Fibroblast of skin of scalp (primary cell): ENCODE data around the gene CA6.
A peak's percentile ranks its signal among the peaks of the same experiment; 100 is the strongest.
"Not testable (repeated sequence)": the region's sequence is repeated elsewhere in the genome, so short reads cannot be mapped to it uniquely, and the experiment has no call there.

Experiments
- DNase-seq: peaks from one replicate; pipeline ENCODE4 v3.0.0-alpha.2; 2013

CA6 gene

DNA sequence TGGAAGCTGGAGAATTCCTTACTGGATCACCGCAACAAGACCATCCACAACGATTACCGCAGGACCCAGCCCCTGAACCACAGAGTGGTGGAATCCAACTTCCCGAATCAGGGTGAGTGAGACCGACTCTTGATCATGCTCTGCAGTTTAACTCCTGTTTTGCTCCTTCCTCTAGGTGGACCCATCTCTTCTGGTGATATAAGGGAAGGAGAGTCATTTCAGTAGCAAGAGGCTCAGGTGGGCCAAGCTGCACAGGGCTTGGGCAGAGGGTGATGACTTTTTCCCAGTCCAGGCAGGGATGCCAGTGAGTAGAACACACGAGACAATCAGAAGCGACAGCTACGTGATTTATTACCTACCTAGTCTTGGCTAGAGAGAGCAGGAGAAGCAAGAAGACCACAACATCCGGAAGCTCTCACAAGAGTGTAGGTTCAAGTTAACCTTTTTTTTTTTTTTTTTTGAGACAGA, 25.2 kb downstream of the CA6 start:
- DNase-seq: no peak

DNA sequence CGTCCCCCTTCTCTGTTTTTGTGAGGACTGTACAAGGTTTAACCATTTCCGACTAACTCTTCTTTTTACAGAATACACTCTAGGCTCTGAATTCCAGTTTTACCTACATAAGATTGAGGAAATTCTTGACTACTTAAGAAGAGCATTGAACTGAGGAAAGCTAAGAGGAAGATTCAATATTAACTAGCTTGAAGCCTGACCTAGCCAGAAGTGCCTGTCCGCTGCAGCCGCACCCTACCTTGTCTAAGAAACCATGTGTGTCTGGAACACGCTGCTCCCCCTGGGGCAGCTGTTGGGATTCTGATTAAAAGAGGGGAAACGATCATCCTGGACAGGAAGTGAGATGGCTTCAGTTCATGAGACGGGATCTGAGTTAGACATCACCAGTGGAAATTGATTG, 28.9 kb downstream of the CA6 start:
- no peak for DNase-seq

DNA sequence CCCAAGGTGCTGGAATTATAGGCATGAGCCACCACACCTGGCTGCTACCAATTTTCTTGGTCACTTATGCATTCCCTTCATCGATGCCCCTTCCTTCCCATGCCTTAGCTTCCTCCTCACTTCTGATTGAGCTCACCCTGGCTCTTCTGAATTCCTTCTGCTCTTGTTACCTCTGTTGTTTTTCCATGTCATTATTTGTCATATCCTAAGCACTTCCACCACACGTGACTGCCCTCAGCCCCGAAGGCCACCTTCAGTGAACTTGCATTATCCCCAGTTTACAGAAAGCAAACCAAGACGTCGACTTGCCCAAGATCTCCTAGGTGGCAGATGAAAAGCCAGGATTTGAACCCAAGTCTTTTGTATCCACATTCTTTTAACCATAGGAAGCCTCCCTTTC, 30.7 kb downstream of the CA6 start:
- no peak for DNase-seq

- peak; percentile 30 for DNase-seq
Observed at GRCh38 chr1:8976896-8977450, 31.3 kb downstream of the CA6 start.

DNA sequence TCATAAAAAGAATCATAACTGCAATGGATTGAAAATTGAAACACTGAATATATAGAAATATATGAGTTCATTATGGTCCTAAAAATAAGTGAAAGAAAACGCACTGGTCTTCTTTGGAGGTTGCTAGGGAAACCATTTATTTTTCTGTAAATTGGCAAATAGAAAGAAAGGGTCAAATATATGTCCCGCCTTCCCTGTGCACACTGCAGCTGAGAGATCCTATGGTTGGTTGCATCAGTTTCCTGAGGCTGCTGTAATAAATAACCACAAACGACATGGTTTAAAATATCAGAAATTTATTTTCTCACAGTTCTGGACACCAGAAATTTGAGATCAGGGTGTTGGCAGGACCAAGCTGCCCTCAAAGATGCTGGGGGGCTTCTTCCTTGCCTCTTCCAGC, 35.0 kb downstream of the CA6 start:
- no peak for DNase-seq

- DNase-seq: no peak
Observed at GRCh38 chr1:8981169-8981568, 35.5 kb downstream of the CA6 start.

DNA sequence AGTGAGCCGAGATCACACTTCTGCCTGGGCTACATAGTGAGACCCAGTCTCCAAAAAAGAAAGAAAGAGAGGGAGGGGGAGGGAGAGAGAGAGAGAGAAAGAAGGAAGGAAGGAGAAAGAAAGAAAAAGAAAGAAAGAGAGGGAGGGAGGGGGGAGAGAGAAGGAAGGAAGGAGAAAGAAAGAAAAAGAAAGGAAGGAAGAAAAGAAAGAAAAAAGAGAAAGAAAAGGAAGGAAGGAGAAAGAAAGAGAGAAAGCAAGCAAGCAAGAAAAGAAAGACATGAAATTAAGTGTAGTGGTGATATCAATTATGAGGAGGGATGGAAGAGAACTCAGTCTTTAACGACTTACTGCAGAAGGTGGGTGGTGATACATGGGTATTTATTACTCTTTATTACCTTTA, 38.5 kb downstream of the CA6 start:
- DNase-seq: no peak

DNA sequence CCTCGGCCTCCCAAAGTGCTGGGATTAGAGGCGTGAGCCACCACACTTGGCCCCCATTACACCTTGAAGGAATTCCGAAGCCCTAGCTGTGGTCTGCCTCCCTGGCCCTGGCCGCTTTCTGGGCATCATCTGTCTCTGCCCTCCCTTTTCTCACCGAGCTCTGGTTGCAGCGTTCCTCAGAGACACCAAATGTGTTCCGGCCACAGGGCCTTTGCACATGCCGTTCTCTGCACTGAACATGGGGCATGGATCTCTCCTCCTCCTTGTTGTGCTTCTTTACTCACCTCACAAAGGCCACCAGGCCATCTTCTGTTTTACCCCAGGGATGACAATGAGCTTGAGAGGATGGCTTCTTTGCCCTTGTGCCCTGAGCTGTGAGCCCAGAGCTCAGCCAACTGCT, 39.3 kb downstream of the CA6 start:
- no peak for DNase-seq

- peak; percentile 97 for DNase-seq
Observed at GRCh38 chr1:8985915-8986813, 40.5 kb downstream of the CA6 start.

DNA sequence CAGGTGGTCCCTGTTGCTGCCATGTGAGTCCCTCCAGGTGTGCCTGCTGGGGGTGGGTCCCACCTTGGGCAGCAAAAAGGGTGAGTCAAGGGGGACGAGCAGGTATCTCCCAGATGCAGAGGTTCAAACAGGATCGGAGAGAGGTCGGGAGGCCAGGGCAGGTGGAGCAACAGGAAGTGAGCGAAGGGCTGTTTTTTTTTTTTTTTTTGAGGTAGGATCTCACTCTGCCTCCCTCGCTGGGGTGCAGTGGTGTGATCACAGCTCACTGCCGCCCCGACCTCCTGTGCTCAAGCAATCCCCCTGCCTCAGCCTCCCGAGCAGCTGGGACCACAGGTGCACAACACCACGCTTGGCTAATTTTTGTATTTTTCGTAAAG, 41.1 kb downstream of the CA6 start:
- no peak for DNase-seq

- DNase-seq: peak; percentile 47
Observed at GRCh38 chr1:8987881-8988617, 42.4 kb downstream of the CA6 start.

DNA sequence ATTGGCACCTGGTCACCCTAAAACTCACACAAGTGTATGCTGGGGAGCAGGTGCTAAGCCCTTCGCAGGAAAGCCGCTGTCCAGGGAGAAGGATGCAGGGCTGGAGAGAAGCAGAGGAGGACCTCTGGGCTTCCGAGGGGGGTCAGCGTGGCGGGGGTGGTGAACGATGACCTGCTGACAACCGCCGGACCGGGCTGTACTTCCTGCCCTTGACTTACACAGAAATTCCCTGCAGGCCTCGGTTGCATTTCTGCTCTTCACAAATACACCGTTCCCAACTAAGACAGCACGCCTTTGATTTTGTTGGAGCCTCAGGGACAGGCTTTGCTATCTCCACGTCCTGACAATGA, 42.9 kb downstream of the CA6 start:
- no peak for DNase-seq

DNA sequence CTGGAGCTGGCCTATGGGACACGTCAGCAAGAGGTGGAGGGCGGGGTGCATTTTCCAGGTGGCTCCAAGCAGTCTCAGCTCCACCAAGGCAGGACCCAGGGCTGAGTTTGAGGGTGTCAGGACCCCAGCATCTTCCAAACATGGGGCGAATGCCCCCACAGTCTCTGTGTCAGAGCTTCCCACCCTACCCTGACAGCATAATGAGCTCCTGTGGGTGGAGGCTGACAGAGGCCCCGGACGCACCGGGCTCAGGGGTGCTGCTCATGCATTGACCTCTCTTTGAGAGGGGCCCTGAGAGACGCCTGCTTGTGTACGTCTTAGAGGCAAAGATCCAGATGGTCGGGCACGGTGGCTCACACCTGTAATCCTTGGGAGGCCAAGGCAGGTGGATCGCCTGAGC, 43.4 kb downstream of the CA6 start:
- no peak for DNase-seq

DNA sequence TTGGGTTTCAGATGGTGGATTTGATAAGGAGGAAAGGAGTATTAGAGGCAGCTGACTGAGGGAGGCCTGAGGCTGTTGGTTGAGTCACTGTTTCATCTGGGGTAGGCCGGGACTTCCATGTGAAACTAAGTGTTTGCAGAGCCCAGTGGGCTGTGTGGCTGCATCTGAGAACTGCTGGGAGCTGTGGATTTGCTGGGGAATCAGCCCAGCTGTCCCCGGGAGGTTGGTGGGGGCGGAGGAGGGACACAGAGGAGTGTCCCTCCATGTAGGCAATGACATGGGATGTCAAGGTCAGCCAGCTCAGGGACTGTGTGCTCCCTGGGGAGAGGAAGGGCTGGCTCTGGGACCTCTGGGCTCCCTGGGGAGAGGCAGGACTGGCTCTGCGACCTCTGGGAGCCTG, 44.2 kb downstream of the CA6 start:
- no peak for DNase-seq

DNA sequence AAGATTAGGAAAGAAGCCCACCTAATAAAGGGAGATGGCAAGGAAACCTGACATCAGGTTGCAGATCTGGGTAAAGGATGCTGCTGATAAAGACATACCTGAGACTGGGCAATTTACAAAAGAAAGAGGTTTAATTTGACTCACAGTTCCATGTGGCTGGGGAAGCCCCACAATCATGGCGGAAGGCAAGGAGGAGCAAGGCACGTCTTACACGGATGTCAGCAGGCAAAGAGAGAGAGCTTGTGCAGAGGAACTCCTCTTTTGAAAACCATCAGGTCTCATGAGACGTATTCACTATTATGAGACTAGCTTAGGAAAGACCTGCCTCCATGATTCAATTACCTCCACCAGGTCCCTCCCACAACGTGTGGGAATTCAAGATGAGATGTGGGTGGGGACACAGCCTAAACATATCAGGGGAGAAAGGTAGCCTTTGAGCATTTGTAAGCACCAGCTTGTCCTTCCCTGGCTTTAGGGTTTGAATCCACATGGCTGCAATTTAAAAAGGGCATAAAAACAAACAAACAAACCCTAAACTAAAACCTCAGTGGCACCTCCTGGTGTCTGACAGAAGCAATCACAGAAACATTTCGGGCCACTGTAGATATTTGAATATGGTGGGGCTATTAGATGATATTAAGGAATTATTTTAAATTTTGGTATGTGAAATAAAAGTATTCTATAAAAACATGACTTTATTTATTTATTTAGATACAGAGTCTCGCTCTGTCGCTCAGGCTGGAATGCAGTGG, 47.4 kb downstream of the CA6 start:
- no peak for DNase-seq

- DNase-seq: not testable (repeated sequence)
Observed at GRCh38 chr1:8993962-8994675, 48.5 kb downstream of the CA6 start.

DNA sequence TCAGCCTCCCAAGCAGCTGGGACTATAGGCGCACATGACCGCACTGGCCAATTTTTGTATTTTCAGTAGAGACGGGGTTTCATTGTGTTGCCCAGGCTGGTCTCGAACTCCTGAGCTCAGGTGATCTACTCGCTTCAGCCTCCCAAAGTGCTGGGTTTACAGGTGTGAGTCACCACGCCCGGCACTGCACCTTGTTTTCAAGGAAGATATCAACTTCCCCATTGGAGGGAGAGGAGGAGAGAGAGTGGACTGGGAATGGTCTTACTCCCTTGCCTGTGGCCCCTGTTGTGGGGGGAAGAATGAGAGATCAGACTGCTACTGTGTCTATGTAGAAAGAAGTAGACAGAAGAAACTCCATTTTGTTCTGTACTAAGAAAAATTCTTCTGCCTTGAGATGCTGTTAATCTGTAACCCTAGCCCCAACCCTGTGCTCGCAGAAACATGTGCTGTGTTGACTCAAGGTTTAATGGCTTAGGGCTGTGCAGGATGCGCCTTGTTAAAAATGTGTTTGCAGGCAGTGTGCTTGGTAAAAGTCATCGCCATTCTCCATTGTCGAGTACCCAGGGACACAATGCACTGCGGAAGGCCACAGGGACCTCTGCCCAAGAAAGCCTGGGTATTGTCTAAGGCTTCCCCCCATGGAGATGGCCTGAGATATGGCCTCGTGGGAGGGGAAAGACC, 56.0 kb downstream of the CA6 start:
- DNase-seq: not testable (repeated sequence)

DNA sequence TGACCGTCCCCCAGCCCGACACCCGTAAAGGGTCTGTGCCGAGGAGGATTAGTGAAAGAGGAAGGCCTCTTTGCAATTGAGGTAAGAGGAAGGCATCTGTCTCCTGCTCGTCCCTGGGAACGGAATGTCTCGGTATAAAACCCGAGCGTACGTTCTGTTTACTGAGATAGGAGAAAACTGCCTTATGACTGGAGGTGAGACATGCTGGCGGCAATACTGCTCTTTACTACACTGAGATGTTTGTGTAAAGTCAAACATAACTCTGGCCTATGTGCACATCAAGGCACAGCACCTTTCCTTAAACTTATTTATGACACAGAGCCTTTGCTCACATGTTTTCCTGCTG, 56.5 kb downstream of the CA6 start:
- DNase-seq: not testable (repeated sequence)

DNA sequence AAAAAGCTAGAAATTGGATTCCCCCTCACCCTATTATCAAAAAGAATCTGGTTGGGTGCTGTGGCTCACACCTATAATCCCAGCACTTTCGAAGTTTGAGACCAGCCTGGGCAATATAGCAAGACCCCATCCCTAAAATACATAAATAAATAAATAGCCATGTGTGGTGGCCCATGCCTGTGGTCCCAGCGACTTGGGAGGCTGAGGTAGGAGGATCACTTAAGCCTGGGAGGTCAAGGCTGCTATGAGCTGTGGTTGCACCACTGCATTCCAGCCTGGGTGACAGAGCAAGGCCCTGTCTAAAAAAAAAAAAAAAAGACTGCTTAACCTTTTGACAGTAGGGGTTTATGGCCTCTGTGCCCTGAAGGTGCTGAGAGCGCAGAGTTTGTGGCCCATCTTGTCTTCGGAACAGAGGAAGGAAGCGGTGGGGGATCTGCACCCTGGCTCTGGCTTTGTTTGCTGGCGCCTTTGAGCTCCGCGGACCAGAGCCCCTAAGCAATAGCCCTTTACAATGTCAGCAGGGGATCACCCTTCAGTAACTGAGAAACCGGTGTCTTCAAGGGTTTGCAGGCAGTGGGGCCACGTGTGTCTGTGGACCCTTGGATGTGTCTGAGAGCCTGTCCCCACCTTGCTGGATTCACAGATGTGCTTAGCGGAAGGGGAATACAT, 58.5 kb downstream of the CA6 start:
- DNase-seq: no peak

DNA sequence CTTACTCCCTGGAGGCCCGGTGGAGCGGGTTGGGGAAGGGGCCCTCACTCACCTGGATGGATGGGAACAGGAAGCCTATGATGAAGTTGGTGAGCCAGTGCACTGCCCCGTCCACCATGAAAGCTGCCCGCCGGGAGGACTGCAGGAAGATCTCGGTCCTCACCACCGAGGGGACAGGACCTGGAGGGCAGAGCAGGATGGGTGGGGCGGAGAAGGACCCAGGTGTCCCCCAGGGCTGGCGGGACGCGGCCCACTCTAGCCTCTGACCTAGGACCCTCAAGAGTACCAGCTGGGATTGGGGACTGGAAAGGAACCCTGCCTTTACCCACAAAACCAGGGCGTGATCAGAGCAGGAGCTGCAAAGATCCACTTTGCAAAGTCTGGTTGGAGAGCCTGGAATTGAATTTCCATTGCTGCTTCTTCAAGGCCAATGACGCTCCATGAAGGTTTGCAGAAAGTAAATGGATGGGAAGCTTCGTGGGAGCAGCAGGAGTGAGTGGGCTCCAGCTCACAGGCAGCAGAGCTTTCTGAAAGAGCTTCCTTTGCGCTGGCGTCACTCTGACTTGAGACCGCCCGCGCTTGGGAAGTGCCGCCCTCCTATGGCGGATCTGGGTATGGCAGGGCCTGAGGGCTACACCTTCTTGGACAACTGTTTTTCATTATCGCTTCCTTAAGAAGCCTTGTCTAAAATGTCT, 59.2 kb downstream of the CA6 start:
- peak; percentile 87 for DNase-seq

DNA sequence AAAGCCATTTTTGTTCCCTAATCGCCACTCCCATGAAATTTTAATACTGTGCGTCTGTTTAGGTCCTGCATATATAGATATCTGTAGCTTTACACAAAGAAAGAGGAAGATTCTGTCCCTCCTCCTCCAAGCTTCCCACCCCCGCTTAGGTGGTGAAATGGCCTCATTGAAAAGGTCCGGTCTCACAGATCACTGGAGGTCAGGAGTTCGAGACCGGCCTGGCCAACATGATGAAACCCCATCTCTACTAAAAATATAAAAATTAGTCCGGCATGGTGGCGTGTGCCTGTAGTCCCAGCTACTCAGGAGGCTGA, 59.7 kb downstream of the CA6 start:
- no peak for DNase-seq
